ENCODE measurements around the gene PRKACA. TPM values are rescaled to one million over a fixed set of nuclear protein-coding genes. Genes with fewer than 3 reads are reported as not detected.

PRKACA gene
- total RNA-seq, 2 donors from 2014 or later = 144 to 185 TPM

DNA sequence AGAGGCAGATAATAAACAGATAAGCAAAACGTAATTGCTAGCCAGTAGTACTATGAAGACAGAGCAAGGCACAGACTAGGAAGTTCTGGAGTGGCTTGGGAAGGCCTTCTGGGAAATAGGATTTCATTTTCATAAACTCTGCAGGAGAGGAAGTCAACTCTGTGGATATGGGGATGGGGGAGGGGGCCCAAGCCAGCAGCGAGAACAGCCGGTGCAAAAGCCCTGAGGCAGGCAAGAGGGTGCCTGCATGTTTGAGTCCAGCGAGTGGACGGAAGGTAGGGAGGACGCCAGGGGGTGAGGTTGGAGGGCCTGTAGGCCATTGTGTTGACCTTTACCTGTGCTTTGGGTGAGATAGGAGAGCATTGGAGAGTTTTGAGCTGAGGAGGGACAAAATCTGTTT, 27.8 kb upstream of the PRKACA start:
- no peak for DNase-seq (ENCODE audit: low spot score)
- Histone ChIP-seq H3K9me3 (no peaks in the 10 kb centered on the region), H3K27ac (no peak overlapping the region), H3K36me3 (no peaks in the 10 kb centered on the region), H3K27me3 (no peaks in the 10 kb centered on the region), H3K4me3 (no peak overlapping the region), H3K4me1 (peaks cover 0 to 24% of the 10 kb centered on the region in 2 donors)
- TF ChIP-seq, protein P1, sequence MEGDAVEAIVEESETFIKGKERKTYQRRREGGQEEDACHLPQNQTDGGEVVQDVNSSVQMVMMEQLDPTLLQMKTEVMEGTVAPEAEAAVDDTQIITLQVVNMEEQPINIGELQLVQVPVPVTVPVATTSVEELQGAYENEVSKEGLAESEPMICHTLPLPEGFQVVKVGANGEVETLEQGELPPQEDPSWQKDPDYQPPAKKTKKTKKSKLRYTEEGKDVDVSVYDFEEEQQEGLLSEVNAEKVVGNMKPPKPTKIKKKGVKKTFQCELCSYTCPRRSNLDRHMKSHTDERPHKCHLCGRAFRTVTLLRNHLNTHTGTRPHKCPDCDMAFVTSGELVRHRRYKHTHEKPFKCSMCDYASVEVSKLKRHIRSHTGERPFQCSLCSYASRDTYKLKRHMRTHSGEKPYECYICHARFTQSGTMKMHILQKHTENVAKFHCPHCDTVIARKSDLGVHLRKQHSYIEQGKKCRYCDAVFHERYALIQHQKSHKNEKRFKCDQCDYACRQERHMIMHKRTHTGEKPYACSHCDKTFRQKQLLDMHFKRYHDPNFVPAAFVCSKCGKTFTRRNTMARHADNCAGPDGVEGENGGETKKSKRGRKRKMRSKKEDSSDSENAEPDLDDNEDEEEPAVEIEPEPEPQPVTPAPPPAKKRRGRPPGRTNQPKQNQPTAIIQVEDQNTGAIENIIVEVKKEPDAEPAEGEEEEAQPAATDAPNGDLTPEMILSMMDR (IDR thresholded peaks at IDR 0.05) = no peak

DNA sequence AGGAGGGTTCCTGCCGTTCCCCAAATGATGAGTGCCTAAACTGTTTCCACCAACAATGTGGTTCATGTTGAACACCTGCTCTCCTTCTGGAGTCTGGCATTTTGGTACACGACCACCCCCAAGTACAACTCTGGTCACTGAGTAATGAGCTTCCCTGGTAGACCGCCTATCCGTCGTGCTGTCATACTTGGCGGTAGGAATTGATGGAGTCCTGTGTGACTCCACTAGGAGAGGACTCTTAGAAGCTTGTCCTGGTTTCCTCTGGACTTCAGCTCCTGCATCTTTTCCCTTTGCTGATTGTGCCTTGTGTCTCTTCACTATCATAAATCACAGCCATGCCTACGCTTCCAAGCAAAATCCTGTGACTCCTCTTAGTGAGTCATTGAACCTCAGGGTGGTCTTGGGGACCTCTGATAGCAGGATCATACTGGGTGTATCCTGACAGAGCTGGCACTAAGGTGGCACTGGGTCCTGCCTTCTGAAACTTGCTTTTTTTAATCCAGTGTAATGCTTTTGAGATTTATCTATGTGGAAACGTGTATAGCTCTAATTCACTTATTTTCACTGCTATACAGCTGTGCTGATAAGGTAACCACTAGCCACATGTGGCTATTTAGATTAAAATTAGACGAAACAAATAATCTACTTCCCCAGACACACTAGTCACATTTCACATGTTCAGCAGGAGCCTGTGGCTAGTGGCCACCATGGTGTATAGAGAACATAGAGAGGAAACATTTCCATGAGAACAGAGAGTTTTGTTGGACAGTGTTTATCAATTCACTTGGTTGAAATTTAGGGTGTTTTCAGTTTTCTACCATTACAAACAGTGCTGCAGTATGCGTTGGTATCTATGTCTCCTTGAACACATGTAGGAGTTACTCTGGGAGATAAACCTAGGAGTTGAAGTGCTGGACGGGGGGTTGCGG, 25.0 kb upstream of the PRKACA start:
- Histone ChIP-seq H3K27me3 (no peaks in the 10 kb centered on the region), H3K9me3 (no peaks in the 10 kb centered on the region), H3K36me3 (no peaks in the 10 kb centered on the region), H3K4me3 (no peak overlapping the region), H3K27ac (no peak overlapping the region), H3K4me1 (peaks cover 0 to 19% of the 10 kb centered on the region in 2 donors)
- no peak for DNase-seq (ENCODE audit: low spot score)
- TF ChIP-seq, protein P1 (IDR thresholded peaks at IDR 0.05) = no peak

DNA sequence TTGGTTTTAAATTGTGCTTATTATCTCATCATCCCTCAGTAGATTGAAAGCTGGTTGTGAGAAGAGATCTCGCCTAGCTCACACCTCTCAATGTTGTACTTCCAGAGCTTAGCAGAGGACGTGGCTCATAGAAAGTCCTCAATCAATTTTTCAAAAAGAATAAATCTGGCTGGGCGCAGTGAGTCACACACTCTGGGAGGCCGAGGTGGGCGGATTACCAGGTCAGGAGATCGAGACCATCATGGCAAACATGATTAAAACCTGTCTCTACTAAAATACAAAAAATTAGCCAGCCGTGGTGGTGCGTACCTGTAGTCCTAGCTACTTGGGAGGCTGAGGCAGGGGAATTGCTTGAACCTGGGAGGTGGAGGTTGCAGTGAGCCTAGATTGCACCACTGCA, 23.5 kb upstream of the PRKACA start:
- H3K27me3 ChIP-seq = no peaks in the 10 kb centered on the region
- H3K9me3 ChIP-seq = no peaks in the 10 kb centered on the region
- H3K27ac ChIP-seq = no peak overlapping the region
- no peak for DNase-seq (ENCODE audit: low spot score)
- H3K36me3 ChIP-seq = no peaks in the 10 kb centered on the region
- no peak overlapping the region for H3K4me3 ChIP-seq
- peaks cover 0 to 23% of the 10 kb centered on the region in 2 donors for H3K4me1 ChIP-seq
- TF ChIP-seq, protein P1 (IDR thresholded peaks at IDR 0.05) = no peak

DNA sequence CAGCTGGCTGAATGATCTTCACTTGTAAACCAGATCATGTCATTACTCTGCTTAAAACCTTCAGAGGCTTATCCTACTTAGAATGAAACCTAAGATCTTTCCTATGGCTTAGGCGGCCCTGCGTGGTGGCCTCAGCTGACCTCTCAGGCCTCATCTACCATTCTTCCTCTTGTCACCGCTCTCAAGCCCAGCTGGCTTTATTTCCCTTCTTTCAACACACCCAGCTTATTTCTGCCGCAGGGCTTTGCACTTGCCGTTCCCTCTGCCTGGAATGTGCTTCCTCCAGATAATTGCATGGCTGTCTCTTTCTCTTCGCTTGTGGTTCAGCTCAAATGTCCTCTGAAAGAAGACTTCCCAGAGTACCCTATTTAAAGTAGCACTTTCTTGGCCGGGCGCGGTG, 22.4 kb upstream of the PRKACA start:
- Histone ChIP-seq H3K36me3 (no peaks in the 10 kb centered on the region), H3K27me3 (no peaks in the 10 kb centered on the region), H3K27ac (no peak overlapping the region), H3K9me3 (no peaks in the 10 kb centered on the region), H3K4me3 (no peak overlapping the region), H3K4me1 (peaks cover 0 to 29% of the 10 kb centered on the region in 2 donors)
- TF ChIP-seq, protein P1 (IDR thresholded peaks at IDR 0.05) = no peak
- DNase-seq (ENCODE audit: low spot score) = no peak

DNA sequence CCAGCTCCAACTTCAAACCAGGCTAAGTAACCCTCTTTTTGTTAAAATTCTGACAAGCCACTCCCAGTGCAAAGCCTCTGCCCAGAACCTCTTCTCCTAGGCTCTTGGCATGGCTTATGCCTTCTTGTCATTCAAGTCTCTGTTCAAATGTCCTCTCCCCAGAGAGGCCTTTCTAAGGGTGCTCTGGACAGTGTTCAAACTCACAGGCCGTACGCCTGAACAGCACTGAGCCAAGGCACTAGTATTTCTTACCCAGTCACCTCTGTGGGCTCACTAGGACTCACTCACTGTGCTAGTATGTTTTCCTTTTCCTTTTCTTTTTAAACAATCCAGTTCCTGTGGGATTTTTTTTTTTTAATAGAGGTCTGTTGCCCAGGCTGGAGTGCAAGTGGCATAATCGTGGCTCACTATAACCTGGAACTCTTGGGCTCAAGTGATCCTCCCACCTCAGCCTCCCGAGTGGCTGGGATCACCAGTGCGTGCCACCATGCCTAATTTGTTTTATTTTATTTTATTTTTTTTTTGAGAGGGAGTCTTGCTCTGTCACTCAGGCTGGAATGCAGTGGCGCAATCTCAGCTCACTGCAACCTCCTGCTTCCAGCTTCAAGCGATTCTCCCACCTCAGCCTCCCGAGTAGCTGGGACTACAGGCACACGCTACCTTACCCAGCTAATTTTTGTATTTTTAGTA, 21.2 kb upstream of the PRKACA start:
- peaks cover 0 to 29% of the 10 kb centered on the region in 2 donors for H3K4me1 ChIP-seq
- no peaks in the 10 kb centered on the region for H3K36me3 ChIP-seq
- no peak for DNase-seq (ENCODE audit: low spot score)
- no peak overlapping the region for H3K4me3 ChIP-seq
- H3K27ac ChIP-seq = peak overlapping the region; percentile 90 to 95
- H3K9me3 ChIP-seq = no peaks in the 10 kb centered on the region
- TF ChIP-seq, protein P1 (IDR thresholded peaks at IDR 0.05) = no peak
- no peaks in the 10 kb centered on the region for H3K27me3 ChIP-seq
